DMS53 treated with DMSO at 0.1 percent for 48 hours (cell line): ENCODE data around the gene ELMO1.

Experiments
- DNase-seq: peaks from one replicate; lab custom pipeline; 2025; ENCODE audit not compliant: unreplicated experiment; lab: John Stamatoyannopoulos, UW

ELMO1 gene

DNA sequence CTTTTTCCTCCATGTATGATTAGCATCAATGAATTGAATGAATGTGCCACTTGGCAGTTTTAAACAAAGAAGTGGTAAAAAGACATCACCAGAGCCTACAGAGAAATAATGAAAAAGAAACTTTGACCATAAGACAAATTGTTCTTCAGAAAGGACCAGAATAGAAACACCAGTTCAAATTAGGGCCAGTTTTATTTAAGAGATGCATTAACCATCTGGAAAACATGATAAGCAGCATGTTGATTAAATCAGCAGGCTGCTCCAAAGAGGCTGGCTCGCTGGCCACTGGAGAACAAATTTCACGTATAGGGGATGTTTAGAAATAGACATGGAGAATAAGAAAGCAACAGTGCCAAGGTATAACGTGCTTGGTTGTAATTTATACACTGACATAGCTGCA is 482.0 kb downstream of the ELMO1 start:
- DNase-seq = no peak

GRCh38 chr7:36966039-36966438 is 482.6 kb downstream of the ELMO1 start:
- DNase-seq = no peak

GRCh38 chr7:36965625-36966024 is 483.0 kb downstream of the ELMO1 start:
- DNase-seq = no peak

- no peak for DNase-seq
These were observed 484.4 kb downstream of the ELMO1 start for GRCh38 chr7:36964297-36964696.

GRCh38 chr7:36962367-36962766 is 486.3 kb downstream of the ELMO1 start:
- no peak for DNase-seq

GRCh38 chr7:36961693-36962092 is 487.0 kb downstream of the ELMO1 start:
- no peak for DNase-seq

DNA sequence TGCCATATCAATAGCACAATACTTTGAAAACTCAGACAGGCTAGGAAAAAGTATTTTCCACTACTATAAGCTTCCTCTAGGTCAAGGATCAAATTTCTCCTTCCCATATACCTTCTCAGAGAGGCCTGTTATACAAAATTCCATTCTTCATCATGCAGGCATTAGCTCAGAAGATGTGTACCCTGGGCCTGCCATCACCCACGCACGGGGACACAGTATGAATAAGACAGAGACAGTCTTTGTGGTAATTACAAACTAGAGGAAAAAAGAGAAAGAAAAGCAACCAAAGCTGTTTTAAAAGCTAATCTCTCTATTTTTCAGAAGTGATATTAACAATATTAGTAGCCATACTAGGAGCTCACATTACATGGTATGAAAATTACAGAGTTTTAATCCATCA is 487.6 kb downstream of the ELMO1 start:
- no peak for DNase-seq

DNA sequence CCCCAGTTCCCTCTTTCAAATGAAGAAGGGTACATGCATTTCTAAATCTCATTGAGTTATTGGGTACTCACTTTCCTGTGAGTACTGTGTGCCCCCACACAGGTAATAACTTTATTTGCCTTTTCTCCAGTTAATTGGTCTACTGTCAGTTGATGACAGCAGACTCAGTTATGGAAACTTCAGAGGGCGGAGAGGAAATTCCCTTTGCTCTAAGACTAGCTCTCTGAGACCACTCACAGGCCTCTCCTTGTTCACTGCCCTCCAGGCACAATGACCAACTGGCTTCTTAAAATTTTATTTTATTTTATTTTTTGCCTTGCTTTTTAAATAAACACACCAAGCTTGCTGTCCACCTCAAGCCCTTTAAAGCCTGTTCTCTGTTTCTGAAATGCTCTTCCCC is 488.6 kb downstream of the ELMO1 start:
- DNase-seq = no peak

GRCh38 chr7:36958111-36958733 is 490.4 kb downstream of the ELMO1 start:
- DNase-seq = no peak

DNA sequence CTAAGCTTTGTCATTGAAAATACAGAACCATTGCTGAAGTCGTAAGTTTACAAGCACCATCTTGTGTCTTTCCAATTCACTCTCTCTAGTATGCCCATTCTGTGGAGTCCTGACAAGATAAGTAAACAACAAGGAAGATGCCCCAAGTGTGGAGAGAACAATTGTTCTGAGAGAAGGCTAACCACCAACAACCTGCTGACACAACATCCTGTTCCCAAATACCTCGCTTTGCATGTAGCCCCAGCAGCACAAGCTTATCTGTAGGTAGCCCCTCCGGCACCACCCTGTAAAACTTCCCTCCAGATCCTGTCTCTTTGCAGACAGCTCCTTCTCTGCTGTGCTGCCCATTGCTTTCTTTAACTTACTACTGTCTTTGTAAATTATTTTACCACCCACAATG is 491.0 kb downstream of the ELMO1 start:
- no peak for DNase-seq

- DNase-seq = no peak
These were observed 491.9 kb downstream of the ELMO1 start for GRCh38 chr7:36956814-36957213.

DNA sequence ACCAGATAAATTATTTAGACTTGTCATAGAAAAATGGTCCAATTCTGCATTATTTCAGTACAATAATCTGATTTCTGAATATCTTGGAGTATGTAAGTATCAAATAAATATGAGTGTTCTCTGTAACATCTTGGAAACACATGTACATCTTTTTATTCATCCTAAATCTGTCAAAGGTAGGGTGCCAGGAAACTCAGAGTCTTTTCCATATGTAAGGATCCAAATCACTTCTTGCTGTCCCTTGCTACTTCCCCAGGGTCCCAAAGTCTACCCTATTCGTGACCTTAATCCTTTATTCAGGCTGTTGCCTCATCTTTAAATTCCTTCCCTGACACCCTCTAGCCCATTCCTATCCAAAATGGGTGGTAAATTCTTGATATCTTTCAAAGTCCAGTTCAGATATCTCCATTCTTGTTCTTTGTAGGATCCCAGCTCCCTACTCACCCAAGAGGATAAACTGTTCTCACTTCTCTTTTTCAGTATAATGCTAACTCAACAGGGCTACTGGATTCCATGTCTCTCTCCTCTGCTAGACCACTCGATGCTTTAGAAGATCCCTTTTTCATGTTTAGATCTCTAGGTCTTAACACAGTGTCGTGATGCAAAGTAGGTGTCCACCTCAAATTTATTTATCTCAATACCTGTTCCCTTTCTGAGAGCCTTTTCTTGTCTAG is 493.1 kb downstream of the ELMO1 start:
- no peak for DNase-seq

DNA sequence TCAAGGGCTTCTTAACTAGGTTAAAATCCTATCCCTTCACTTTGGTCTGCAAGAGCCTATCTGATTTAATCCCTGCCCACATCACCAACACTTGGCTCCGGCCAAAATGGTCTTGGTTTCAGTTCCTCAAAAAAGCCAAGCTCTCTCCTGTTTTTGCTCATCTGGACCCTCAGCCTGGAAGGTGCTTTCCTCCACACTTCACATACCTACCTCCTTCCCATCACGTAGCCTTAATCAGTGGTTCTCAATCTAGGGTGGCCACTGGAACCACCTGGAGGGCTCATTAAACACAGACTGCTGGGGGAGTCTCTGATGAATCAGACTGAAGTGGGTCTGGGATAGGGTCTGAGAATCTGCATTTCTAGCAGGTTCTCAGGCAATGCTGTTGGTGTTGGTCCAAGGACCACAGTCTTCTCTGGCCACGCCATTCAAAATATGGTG is 497.4 kb downstream of the ELMO1 start:
- DNase-seq = no peak

DNA sequence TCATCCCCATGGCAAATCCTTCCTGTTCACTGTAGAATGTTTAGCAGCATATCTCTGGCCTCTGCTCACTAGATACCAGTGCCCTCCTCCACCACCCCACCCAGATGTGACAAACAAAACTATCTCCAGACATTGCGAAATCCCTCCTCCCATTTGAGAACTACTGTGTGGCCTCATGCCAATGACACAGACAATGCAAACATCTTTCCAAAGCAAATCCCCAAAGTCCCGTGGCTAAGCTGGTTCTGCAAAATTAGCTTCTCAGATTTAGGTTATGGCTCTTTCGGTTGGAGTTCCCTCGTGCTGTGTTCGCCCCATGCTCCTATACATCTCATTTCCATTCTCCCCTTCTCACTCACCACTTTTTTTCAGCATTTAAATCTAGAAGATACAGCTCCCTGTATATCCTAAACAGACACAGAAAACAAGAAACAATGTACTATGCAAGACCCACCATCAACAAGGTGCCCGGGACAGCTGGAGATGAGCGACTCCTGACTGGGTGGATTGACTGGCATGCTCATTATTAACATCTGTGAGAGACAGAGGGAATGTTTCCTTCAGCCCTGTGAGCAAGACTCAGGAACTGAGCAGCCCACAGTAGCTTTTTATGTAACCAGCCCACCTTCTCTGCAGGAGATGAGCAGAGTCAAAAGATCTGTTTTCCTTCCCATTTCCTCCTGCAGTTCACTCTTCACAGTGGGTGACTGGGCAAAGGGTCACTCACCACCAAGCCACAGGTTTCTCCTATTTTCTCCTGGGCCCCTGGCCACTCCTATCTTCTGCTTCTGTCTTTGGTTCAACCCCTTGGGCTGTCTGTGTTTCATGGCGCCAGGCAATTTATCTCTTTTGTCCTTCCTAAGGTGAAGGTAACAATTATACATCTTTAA is 498.7 kb downstream of the ELMO1 start:
- no peak for DNase-seq

- peak; percentile 75 for DNase-seq
These were observed 502.3 kb downstream of the ELMO1 start for GRCh38 chr7:36946401-36946739.

DNA sequence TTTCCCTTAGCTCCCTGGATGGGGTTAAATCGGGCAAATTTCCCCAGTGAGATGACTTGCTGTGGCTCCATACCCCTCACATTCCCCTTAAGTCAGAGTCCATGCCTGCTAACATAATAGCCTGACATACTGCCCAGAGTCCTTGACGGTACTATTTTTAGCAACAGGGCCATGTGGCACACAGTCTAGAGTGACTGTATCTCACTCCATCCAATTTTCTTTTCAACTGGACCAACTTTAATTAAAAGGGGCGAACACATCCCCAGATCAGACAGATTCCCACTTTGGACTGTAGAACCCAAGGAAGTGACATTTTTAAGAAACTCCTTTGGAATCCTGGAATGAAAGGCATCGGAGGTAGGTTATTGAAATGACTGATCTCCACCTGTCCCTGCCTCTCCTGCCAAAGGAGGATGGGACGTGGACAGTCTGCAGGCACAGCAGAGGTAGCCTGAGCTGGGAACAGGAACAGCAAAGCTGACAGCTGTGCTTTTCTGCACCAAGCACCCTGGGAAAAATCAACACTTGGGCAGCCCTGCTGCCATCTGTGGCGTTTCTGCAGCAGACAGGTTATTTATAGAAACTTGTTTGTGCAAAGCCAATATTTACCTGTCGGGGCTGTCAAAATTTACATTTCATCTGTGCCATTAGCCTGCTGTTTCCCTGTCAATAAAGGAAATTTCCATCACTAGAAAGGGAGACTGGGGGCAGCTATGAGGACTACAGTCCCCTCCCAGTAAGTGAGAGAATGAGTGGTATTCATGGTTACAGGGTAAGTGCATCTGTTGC is 502.9 kb downstream of the ELMO1 start:
- peak; percentile 99 for DNase-seq

- no peak for DNase-seq
These were observed 503.8 kb downstream of the ELMO1 start for GRCh38 chr7:36944838-36945237.

- no peak for DNase-seq
These were observed 504.9 kb downstream of the ELMO1 start for GRCh38 chr7:36943591-36944435.

- no peak for DNase-seq
These were observed 505.7 kb downstream of the ELMO1 start for GRCh38 chr7:36942955-36943354.

GRCh38 chr7:36942541-36942940 is 506.1 kb downstream of the ELMO1 start:
- no peak for DNase-seq
